SW480 (cell line): ENCODE results near the gene CSNK1G1.
A peak's percentile ranks its signal among the peaks of the same experiment; 100 is the strongest.

ENCODE experiments used
- DNase-seq: peaks from one replicate; pipeline ENCODE4 v3.0.0-alpha.2; 2016; ENCODE audit warnings: low spot score

CSNK1G1 gene

DNA sequence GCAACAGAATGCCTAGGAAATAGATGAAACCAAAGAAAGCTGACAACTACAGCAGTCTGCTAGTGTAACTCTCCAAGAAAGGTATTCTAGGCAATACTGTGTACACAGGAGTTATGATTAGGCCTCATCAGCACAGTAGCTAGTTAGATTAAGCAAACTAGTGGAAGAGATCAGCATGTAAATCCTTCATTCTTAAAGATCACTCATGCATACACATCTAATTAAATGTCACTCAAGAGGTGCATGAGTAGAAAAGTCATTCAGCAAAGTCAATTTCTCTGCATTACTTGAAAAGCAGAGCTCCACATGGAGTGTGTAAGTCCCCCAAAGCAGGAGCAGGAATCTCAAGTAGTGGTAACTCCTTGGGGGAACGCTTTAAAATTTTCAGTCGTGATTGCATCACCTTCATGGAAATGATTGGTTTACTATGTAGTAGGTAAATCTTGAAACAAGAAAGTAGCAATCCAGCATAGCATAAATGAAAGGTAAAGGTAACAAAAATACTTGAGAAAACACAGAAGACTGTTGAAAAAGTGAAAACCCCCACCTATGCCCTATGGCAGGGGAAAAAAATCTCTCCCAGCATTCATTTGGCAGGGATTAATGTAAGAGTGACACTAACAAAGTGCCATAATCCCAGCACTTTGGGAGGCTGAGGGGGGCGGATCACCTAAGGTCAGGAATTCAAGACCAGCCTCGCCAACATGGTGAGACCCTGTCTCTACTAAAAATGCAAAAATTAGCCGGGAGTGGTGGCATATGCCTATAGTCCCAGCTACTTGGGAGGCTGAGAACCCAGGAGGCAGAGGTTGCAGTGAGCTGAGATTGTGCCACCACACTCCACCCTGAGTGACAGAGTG, 163.8 kb downstream of the CSNK1G1 start:
- DNase-seq, result no peak

DNA sequence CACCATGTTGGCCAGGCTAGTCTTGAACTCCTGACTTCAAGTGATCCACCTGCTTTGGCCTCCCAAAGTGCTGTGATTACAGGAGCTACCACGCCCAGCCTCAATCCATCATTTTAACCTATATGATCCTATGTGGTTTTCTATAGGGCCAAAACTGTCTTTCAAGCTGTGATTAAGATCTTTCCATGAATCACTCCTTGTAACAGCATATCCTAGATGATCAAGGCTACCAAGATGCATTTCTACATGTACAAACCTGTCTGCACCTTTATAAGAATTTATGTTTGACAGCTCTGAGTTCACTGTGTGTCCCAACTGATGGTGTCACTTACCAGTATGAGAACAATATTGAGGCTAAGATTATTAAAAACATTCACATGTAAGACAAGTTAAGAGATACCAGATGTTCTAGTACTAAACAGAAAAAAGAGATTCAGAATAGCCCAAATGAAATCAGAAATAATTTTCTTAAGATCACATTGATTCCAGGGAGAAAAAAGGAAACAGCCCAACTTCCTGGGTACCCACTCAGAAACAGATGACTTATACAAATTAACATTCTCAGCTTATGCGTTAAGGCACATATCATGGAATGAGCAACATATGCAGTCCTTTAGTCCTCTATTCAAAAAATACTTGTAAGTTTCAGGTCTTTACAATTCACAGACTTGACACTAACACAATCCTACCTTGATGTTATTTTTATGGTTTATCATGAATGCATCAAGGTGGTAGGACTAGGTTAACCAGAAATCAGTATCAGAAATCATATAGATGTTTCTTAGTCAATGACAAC, 168.4 kb downstream of the CSNK1G1 start:
- no peak for DNase-seq

DNA sequence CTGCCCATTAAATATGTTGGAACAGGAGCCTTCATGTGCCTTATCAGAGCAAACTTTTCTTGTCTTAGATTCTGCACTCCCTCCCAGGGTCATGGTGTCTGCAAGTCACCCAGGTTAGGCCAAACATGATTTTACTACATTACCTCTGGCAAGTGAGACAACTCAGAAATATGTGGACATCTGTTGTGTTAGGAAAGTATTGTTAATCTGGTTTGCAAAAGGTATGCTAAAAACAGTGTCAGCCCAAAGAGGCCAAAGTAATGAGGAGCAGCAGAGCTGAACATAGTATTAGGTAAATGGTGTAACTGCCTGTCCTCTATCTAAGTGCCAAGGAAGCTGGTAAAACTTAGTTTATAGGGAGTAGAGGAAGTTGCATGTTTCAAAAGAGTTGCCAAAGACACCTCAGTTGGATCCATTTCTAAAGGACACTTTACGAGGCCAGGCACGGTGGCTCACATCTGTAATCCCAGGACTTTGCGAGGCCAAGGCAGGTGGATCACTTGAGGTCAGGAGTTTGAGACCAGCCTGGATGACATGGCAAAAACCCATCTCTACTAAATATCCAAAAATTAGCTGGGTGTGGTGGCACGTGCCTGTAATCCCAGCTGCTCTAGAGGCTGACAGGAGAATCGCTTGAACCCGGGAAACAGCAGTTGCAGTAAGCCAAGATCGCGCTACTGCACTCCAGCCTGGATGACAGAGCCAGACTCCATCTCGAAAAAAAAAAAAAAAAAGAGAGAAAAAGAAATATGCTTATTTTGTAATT, 170.6 kb downstream of the CSNK1G1 start:
- DNase-seq, result no peak

DNA sequence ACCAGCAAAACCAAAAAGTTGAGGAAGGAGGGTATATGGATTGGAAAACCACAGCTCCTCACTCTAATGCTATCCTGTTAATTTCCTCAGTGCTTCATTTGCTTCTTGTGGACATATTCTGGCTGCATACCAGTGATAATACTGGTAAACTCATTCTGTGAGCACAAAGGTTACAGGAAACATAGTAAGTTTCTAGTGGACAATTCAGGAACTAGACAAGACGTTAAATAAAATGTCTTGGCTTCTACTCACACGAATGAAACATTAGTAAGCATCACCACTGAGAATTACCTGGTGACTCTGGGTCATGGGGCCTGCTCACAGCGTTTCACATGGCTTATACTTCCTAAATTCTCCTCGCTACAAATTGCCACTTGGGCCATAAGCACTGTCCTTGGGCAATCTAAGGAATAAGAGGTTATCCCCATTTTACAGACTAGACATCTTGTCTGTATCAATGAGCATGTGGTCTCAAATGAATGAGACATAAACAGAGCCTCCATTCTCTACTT, 173.1 kb downstream of the CSNK1G1 start:
- DNase-seq, result no peak

DNA sequence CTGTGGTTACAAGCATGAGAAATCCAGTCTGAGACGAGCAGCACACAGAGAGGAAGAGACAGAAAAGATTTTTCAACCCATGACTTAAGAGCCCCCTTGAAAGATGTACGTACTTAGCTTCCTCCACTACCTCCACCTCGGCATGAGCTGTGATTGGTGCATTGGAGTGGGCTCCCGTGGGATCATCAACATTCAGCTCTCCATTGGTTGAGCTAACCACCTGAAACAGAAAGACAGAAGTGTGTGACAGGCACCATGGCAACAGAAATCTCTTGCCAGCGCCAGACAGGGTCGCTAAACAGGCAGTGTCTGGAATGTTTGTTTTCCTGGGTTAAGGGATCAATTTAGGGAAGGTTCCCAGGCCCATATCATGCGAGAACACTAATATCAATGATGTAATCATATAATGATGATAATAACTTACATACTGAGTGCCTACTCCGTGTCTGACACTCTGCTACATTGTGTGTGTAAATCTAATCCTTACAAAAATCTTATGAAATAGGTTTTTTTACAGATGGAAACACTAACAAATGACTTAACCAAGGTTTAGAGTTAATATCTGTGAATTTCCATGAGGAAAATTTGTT, 175.6 kb downstream of the CSNK1G1 start:
- DNase-seq, result no peak

DNA sequence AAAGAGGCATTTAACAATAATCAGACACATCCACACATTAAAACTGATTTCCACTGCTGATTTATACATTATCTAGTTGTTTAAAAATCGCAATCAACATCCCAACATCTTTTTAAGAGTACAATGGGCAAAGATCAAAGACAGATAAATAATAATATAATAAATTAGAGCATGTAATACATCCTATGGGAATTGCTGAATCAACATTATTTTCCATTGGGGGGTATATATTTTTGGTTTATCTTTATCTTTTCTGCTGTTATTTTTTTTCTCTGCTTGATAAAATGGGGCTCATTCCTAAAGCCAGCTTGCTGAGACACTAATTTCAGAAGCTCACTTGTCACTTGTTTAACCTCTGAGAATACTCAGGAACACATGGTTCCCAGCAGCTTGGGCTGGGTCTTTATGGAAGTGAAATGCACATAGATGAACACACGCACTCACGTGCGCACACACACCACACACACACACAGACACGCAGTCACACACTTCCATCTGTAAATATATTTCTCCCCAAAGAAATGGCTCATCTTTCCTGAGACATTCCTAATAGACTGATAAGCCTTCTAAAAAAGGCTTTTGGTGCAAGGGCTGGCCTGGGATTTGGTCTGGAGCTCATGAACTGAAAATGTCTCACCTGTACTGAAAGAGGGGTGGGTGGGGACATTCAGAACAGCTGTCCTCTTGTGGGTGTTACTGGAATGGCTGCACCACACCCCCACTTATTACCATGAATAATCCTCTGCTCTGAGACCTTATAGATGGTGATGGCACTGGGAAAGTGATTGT, 189.7 kb downstream of the CSNK1G1 start:
- DNase-seq, result no peak

DNA sequence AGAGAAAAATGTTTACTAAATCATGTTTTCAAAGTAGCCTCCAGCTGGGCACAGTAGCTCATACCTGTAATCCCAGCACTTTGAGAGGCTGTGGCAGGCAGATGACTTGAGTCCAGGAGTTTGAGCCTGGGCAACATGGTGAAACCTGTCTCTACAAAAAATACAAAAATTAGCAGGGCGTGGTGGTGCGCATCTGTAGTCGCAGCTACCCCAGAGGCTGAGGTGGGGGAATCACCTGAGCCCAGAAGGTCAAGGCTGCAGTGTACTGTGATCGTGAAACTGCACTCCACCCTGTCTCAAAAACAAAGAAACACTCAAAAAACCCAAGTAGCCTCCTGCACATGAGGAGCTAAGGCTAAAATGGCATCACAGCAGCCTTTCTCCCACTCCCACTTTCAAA, 191.5 kb downstream of the CSNK1G1 start:
- DNase-seq, result no peak

DNA sequence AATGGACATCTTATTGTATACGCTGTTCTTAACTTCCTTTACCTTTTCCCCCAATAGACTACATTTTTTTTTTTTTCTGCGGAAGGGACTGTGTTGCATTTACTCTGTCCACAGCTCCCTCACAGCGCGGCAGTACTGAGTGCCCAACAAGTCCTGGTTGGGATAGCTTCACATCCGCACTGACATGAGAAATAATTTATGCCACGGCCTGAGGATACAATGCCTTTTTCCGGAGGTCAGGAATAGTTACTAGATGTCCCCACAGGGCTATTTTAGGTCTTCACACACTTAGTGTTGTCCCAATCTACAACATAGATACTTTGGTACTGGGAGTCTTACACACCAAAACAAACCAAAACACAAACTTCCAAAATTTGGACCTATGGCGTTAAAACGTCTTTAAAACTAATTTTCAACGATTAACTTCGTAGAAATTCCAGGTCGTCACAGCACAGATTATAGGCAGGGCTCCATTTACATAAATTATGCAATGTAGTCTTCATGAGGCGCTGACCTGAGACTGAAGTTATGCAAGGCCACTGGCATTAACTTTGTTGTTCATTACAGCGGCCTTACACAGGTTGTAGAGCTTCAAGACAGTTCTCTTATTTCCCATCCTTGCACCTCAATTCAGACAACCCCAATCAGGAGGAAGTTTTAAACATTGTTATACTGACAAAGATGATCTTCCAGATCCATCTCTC, 192.2 kb downstream of the CSNK1G1 start:
- DNase-seq, result no peak

DNA sequence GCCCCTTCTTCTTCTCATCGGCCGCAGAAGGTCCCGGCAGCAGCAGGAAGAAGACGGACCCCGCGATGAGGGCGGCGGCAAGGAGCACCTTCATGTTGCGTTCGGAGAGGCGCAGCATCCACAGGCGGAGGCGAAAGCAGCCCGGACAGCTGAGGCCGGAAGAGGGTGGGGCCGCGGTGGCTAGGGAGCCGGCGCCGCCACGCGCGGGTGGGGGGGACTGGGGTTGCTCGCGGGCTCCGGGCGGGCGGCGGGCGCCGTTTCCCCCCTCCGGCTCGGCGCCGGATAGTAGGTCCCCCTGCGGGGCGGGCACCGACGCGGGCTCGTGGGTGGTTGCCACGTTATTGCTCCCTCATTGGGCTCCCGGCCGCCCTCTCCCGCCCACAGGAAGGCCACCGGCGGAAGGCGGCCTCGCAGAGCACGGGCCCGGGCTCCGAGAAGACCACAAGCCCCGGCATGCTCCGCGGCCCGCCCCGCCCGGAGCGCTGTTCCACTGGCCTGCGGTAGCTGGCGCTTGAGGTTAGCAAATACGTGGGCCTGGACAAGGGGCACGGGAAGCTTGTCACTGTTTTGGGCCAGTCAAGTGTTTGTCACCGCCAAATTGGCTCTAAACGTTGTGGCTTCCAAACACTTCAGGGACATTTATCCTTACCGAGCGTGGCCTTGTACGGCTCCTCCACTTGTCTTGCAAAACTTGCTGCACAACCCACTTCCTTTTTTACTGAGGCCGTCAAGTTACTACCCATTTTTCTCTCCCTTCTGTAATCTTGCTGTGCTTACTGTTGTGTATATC, 192.9 kb downstream of the CSNK1G1 start, which contains the start of gene PPIB:
Gene PPIB, minus strand, starts transcription at position 154 of the 790 bp plus-strand sequence. Its CDS starts 36 bp downstream, at position 118.
- DNase-seq, result peak; percentile 97

DNA sequence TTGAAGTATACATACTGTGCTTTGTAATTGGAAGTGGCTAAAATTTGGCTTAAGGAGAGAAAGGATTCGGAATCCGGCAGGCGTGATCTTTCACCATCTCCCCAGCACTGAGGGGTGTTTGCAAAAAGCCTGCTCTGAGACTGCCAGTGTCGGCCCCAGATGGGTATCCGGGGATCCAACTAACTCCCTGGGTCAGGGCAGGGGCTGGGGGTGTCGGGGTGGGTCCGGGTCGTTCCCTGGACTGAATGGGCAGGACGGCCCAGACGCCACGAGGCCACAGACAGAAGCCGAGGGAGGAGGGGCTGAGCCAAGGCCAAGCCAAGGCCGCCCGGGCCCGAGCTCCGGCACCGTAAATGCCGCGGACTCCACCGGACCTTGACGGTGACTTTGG, 193.5 kb downstream of the CSNK1G1 start:
- peak; percentile 22 for DNase-seq

DNA sequence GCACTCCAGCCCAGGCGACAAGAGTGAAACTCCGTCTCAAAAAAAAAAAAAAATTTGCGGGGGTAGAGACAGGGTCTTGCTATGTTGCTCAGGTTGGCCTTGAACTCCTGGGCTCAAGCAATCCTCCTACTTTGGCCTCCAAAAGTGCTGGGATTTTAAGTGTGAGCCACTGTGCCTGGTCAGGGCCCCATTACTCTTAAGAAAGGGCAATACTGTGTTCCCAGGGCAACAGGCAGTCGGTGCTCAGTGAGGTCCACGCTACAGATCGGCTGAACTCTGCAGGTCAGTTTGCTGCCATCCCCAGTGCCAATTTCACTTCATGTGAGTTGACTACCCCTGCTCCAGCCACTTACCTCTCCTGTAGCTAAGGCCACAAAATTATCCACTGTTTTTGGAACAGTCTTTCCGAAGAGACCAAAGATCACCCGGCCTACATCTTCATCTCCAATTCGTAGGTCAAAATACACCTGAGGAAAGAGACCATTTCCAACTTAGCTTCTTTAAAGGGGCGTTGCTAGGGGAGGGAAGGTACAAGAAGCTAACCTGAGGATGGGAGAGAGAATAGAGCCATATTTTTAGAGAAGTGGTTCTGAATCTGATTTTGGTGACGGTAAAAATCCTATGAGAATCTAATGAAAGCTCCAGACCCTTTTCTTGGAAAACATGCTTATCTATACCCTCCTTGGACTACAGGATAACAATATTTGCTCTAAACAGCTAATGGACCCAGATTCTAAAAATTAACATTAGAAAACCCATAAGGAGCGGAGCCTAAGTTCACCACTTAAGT, 194.1 kb downstream of the CSNK1G1 start:
- DNase-seq, result no peak

DNA sequence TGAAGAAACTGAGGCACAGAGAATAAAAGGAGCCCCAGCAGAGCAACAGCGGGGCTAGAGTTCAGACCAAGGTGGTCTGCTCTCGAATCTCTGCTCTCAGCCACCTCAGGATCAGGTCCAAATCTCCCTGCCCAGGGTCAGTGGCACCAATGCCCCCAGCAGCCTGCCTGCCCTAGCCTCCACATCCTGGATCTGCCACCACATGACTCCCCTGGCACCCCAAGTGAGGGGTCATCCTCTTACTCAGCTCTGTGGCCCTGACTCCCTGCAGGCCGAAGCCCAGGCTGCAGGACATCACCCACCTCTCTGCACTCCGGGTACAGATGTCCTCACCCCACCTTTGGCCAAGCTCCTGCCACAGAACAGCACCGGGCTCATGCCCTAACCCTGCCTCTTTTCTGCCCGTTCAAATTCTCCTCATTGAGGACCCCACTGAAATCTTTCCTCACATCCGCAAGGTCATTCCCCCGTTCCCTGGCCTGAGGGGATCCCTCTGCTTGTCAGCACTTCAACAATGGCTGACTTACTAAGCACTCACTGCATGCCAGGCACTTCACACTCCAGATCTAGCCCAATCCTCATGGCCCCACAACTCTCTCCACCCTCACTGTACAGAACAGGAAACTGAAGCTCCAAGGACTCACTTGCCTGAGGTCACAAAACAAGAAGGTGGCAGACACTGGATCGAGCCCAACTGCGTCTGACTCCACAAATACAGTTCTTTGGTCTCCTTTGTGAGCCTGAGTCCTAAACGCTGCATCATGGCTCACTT, 197.4 kb downstream of the CSNK1G1 start:
- no peak for DNase-seq

DNA sequence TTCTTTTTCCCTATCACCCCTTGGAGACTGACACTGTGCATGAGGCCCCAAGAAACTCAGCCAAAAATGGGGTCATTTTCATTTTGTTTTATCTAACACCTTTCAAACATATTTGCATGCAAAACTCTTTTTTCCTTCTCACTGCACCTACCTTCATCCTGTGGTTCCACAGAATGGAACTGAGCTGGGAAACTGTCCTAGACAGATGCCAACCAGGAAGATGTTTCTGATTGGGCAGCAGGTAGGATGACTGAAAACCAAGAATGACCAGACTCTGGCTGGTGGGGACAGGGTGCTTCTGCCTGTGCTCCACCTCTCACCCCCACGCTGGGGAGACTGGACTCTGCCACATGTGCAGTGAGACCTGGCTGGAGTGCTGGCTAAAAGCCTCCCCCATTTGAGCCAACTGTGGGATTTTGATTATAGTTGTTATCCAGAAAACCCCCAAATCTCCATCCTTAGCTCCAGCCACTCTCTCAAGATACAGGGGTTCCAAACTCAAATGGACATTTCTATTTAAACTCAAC, 198.3 kb downstream of the CSNK1G1 start:
- DNase-seq, result no peak

DNA sequence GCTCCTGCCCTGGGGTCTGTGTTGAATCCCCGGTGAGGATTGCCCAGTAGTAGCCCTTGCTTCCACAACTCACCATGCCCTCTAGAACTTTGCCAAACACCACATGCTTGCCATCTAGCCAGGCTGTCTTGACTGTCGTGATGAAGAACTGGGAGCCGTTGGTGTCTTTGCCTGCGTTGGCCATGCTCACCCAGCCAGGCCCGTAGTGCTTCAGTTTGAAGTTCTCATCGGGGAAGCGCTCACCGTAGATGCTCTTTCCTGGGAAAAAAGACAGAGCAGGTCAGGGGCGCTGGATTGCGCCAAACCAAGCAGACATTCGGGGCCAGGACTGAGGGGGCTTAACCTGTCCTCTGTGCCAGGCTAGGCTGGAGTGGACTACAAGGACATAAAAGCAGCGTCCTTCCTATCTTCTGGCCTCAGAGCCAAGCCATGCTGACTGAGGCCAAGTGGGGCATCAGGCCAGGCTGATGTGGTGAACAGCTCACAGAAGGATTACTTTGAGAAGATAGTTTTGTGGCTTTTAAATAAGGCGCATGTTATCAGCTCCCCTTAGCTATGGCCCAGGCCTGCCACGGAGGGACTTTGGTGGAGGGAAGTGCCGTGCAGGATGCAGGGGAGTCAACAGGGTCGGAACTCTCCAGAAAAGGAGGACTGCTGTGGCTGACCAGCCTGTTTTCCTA, 199.2 kb downstream of the CSNK1G1 start:
- no peak for DNase-seq

DNA sequence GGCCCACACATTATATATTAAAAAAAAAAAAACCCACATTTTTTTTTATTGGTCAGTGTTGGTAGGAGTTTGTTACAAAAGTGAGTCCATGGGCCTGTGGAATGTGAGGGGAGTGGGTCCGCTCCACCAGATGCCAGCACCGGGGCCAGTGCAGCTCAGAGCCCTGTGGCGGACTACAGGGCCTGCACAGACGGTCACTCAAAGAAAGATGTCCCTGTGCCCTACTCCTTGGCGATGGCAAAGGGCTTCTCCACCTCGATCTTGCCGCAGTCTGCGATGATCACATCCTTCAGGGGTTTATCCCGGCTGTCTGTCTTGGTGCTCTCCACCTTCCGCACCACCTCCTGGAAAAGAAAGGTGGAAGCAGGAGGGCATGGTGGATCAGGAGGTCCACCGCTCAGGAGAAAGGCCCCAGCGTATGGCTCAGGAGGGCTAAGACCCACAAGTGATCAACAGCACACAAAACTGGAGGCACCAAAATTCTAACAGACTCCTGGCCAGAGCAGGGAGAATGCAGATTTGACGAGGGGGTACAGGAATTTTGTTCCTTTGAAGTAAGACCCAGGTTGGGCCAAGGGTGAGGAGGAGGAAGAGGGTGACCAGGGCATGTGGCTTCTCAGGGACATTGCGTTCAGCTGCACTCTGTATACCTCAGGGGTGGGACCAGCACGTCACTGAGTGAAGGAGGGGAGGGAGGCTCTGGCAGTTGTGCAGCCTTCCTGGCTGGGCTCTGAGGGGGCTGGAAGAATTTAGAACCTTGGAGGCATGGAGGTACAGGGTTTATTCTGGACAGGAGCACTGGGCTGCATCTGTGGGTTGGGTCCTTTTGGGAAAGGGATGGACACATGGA, 199.9 kb downstream of the CSNK1G1 start:
- DNase-seq, result no peak
